ENCODE results near the gene HOXA10.

HOXA10 gene

DNA sequence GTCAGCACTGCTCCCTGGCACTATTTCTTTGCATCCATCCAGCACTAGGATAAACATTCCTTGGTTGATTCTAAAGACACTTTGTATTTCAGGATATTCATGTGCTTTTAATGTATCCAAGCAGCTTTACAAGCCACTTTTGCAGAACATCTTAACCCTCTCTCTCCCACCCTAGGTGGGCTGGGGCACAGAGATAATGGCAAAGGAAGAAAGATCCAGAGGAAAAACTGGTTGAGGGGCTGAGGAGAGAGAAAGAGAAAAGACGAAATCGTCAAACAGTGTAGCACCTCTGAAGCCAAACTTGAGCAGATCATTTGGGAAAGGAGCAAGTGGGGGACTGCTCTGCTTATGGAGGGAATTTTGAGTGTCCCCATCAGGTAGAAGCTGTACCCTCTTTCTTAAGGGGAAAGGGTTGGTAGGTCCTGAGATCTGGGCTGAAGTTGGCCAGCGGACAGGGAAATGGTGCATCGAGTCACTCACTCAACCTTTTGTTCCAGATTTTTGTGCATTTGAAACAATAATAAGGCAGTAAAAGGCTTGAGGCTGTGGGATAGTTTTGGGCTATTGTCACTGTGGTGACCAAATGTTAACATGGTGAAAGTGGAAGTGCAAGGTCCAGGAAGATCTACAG, 30.0 kb upstream of the HOXA10 start:
- H3K4me3 ChIP-seq (ENCODE audit: low read depth, low read length), result no peak overlapping the region

DNA sequence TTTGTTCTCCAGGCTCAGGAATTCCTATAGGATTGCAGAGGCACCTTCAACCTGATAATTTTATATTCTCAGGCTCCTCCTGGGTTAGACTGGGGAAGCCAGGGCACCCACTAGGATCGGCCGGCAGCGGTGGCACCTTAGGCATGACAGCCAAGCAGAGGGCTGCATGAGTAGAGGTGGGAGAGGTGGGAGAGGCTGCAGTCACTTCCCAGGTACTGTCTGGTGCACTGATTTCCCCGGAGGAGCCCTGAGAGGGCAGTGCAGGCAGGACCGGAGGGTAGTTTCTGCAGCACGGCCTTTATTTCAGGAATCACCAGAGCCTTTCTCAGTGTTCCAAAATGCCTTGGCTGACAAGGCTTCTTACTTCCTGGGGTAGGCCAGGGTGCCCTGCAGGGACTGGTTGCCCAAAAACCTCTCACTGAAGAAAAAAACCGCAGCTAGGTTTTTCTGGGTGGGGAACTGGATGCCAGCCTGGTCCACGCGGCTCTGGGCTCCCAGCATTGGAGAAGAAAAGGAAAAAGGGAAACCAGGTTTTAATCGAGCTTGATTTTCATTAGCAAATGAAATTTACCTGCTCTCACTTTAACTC, 29.3 kb upstream of the HOXA10 start:
- no peak overlapping the region for H3K4me3 ChIP-seq (ENCODE audit: low read depth, low read length)

DNA sequence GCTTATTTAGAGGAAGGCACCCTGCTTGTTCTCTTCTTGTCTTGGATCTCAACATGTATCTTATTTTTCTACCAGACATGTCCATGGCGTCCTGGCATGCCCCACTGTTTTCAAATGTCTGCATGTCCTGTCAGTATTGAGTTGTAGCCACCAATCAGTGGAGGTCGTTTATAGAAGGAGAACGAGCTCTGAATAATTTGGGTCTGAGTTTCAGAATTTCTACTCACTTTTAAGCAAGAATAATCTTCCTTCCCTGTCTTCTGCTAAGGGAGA, 28.7 kb upstream of the HOXA10 start:
- H3K4me3 ChIP-seq (ENCODE audit: low read depth, low read length), result no peak overlapping the region

DNA sequence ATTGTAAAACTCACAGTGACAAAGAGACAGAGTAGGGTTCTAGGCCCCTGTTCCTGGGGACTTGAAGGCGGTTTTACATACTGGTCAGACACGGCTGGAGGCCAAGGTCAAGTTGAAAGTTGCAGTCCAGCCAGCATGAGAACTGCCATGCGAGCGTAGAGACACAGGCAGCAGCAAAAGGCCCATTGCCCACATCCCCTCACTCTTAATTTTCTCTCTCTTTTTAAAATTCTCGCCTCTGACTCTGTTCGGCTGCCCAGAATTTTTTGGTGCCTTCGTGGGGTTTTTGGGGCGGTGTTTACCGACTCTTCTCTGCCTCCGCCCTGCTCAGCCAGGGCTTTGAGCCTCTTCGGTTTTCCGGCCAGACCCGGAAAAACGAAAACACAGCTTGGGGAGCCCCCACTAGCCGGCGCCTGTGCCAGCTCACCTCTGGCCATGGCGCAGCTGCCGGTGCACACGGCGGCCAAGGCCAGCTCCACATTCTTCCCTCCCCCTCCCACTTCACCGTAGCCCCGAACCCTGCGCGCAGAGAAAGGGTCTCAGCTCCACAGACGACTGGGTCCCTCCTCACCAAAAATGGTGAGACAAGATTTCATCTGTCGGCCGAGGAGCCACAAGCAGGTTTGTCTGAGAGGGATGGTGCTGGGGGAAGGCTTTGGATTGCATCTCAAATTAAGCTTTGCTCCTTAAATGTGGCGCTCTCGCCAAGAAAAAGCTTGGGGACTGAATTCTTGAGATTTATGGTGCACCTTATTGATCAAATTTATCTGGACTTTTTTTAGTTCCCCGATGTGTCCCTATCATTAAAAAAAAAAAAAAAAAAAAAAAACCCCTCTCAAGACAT, 28.1 kb upstream of the HOXA10 start:
- no peak overlapping the region for H3K4me3 ChIP-seq (ENCODE audit: low read depth, low read length)

DNA sequence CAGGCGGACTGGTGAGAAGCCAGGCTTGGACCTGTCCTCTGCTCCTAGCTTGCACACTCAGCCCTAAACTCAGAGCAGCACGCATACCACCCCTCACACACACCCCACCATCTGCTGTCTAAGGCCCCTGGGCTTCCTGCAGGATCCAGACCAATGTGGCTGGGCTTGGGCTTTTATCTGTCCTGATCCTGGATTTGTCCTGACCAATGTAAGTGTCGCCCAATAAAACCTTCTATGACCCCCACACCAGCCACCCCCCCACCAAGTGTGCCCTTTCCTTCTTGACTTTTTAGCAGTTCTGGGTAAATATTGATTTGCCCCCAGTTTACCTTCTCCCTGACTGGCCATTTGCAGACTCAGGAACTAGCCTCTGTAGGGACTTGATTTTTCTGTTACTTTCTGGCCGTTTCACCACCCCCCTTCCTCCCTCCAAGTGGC, 27.5 kb upstream of the HOXA10 start:
- H3K4me3 ChIP-seq (ENCODE audit: low read depth, low read length), result no peak overlapping the region

DNA sequence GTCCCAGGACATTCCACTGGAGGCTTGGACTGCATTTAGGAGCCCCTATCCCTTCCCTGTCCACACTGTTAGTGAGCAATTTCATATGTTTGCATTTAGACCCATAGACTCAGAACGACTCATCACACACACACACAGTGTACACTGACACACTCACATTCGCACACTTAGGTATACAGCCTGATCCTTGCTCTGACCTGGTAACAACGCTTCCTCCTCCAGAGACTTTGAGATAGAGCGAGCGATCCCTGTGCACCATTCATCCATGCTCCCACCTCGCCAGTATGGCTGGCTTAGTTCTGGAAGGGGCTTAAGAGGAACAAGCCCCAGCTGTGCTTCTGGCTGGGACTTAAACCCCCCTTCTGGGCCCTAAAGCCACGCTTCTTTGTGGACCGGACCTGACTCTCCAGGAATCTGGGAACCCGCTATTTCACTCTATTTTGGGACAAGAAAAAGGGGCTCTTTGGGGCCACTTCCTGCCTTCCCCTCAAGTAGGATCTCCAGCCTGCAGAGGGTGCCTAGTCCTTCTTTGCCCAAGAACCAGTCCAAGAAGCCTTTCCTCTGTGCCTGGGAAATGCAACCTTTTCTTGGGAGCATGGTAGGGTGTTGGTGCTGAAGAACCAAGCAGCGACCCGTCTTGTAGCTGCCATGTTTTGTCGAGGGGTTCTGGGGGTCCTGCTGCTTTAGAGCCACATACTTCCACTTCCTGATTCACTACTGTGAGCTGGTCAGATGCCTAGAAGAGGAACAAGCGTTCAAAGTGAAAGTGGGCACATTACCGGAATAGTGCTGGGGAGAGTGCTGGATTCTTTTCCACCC, 26.9 kb upstream of the HOXA10 start:
- no peak overlapping the region for H3K4me3 ChIP-seq (ENCODE audit: low read depth, low read length)

DNA sequence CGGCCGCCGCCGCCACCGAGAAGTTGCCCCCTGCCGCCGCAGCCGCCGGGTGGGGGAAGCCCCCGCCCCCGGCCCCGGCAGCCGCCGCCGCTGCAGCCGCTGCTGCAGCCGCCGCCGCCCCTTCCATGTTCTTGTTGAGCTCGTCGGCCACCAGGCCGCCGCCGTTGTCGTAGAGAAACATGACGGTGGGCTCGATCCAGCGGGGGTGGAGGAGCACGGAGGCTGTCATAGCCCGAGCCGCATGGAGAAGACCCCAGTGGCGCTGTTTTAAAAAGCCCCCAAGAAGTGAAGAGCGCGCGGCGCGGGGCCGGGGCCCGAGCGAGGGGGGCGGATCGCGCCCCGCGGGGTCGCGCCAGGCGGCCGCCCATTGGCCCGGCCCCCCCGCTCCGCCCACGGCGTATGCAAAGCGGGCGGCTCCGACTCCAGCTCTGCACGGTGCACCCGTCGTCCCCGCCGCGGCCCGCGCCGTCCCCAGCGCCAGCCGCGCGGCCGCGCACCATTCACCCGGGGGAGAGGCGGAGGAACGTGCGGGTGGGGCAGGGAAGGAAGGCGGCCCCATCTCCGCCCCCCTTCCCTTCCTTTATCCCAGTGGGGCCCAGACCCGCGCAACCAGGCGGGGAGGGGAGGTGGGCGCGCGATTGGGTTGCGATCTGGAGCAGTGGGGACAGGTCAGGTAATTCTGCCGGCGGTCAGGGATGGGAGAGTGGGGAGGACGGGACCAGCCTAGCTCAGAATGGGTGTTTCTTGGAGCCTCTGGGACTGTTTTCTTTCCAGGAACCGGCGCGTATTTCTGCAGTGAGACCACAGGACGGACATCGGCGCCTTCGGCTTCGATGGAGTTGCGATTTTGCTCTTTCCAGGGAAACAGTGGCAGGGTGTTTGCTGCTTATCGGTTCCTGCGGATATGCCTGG, 26.0 kb upstream of the HOXA10 start, which contains the start of gene HOXA13:
Gene HOXA13 (minus strand): TSS at position 243 of the 912 bp plus-strand sequence. CDS start 14 bp downstream, at position 229.
- no peak within 1 kb of the TSS for H3K4me3 ChIP-seq (ENCODE audit: low read depth, low read length)

DNA sequence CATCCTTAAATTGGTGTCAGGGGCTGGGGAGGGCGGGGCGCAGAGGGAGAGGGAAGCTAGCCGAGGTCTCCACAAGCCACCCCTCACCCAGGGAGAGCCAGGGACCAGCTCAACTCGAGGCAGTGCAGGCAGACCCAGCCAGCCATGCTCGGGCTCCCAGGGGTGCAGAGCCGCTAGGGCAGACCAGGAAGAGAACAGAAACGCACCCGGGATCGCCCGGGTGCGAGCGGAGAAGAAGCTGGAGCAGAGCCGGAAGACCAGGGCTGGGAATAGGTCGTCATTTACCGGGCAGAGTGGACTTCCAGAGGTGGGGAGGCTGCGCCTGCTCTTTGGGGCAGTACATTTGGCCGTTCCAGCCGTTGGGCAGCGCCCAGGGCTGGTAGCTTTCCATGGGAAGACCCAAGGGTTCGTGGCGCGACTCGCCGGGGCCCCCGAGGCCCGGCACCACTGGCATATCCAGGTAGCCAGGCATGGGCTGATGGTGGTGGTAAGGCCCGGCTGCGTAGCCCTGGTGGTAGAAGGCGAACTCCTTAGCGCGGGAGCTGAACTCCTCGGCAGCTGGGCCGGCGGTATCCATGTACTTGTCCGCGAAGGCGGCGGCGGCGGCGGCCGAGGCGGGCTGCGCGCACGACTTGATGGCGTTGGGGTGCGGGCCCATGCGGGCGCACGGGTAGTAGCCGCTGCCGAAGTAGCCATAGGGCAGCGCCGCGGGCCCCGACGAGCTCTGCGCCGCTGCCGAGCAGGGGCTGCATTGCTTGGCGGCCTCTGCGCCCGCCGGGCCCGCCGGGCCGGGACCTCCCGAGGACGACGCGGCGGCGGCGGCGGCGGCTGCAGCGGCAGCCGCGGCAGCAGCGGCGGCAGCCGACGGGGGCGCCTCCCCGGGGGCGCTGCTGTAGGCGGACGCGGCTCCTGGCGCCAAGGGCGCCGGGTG, 25.0 kb upstream of the HOXA10 start:
- H3K4me3 ChIP-seq (ENCODE audit: low read depth, low read length), result no peak overlapping the region

DNA sequence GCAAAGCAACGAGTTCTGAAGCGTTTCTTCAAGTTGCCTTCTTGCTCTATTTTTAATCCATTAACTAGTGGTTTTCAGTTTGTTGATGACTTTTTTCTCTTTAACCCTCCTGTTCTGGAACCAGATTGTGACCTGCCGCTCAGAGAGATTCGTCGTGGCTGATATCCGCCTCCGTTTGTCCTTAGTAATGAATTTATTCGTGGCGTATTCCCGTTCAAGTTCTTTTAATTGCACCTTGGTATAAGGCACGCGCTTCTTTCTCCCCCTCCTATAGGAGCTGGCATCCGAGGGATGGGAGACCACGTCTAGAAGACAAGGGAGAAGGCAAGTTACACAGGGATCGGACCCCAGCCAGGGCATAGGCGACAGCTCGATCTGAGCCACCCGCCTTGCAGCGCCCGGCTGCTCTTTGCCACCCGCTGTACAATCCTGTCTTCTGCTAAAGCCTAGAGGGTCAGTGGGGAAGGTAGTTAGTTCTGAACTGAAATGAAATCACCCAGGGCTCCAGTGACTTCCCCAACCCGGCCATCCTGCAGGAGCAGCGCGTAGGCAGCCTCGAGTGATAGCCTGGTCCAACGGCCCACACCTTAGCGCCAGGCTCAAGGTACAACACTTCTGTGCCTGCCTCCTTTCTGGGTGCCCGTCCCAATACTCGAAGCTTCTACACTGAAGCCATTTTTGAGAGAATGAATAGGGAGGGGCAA, 24.2 kb upstream of the HOXA10 start:
- no peak overlapping the region for H3K4me3 ChIP-seq (ENCODE audit: low read depth, low read length)

DNA sequence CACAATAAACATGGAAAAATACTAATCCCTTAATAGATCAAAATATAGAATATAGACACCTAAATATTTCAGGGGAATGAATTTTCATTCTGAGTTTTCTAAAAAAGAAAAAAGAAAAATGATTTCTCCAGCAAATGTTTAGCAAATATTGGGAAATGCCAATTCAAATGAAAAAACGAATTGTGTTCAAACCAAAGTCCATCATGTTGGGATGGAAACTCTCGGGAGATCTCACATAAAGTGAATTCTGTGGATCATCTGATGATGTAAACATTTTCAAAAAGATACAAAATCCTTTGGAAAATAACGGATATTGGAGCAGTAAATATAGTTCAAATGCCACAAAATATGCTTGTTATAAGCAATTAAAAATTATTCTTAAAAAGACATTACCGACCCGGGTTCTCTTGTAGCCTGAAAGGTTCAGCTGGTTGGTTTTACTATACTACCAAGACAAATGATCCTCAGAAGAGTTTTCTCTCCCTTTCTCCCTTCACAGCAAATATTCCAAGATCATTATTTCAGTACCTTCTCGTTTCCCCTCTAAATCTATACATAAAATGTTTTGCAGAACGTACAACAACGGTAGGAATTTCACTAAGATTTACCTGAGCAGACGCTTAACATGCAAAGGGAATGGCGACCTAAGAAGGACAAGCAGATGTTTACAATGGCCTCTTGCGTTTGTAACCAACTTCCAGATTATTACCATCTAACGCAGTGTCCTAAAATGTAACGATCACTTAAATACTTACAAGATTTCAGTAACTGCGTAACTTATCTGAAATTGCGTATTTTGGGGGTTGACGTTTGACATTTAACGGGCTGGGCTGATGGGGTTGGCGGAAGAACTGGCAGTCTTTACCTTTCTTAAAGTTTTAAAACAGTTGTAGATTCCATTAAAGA, 23.3 kb upstream of the HOXA10 start:
- no peak overlapping the region for H3K4me3 ChIP-seq (ENCODE audit: low read depth, low read length)

DNA sequence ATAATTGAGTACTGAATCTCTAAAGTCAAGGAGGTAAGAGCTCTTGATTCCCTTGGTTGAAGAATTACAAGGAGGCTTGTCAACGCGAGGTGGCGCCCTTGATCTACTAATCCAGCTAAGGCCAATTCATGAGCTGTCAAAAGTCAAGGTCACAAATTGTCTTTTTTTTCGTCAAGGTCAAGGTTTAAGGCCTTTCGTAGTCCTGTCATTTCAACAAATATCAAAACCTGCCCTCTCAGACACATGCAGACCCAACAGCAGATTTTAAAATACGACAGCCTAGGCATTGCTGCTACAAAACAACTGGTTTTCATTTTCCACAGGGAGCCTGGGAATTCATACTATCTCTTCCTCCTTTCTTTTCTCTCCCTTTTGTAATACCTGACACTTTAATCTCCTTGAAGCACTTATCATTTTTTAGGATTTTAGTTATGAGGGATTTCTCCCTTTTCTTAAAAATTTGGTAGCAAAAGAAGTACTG, 22.2 kb upstream of the HOXA10 start:
- no peak overlapping the region for H3K4me3 ChIP-seq (ENCODE audit: low read depth, low read length)

DNA sequence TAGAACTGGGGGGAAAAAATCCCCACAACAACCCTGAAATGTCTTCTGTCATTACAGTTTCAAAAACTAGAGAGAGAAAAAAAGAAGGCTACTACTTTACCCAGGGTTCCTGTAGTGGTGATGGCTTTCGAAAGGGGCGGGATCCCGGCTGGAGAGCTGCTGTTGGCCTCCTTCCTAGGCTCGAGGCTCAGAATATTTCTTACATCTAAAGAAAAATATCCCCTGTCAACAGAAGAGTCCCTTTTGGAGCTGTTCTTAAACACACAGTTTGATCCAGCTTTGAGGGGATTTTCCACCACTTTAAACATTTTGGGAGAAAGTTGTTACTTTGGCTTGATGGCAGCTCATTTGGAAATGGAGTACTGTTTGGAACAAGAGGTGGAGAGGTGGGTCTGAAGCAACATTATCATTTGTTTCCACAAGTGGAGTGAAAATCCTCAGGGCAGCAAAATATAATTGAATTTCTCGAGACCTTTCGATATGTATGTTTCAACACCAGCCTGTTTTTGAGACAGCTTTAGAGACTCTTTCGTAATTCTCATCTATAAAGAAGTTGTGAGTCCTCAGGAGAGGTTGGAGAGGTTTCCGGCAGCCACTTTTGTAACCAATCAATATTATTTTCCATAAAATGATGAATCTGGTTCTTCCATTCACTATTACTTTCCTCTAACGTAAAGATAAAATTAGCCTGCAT, 20.7 kb upstream of the HOXA10 start:
- no peak overlapping the region for H3K4me3 ChIP-seq (ENCODE audit: low read depth, low read length)

DNA sequence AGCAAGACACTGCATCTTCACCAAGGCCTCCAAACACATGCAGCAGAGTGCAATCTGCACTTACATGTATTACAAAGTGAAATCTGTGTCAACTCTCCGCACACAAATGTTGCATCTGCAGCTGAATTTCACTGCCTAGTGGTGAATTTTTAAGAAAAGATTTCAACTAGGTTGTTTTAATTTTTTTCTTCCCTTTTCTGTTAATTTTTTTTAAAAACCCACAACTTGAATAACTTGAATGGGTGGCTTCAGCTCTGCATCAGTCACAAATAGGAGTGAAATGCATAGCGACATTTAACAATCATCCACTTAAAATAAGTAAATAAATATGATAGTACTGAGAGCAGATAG, 19.9 kb upstream of the HOXA10 start:
- H3K4me3 ChIP-seq (ENCODE audit: low read depth, low read length), result no peak overlapping the region

DNA sequence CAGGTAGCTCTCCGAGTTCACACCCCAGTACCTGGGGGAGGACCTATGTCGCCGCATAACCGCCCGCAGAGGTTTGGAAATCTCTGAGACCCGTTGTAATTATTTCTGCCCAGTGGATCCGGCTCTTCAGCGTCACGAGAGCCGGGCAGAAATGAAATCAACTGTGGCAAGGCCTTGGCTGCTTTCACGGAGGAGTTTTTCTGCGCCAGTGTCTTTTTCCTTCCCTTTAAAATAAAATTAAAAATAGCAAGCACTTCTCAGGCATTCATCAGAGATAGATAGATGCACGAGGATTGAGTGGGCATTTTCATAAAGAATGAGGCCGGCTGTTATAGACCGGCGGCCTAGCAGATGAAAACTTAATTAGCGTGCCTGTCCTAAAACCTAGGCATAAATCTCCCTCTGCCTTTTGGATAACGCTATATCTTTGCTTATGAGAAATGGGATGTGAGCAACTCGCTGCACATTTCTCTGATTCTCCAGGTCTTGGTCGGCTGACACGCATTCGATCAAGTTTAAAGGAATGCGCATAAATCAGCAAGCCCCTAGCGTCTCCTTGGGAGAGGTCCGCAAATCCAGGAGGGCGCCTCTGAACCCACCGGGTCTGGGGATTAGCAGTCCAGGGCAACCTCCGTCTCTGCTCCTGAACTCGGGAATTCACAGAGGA, 19.3 kb upstream of the HOXA10 start:
- H3K4me3 ChIP-seq (ENCODE audit: low read depth, low read length), result no peak overlapping the region

DNA sequence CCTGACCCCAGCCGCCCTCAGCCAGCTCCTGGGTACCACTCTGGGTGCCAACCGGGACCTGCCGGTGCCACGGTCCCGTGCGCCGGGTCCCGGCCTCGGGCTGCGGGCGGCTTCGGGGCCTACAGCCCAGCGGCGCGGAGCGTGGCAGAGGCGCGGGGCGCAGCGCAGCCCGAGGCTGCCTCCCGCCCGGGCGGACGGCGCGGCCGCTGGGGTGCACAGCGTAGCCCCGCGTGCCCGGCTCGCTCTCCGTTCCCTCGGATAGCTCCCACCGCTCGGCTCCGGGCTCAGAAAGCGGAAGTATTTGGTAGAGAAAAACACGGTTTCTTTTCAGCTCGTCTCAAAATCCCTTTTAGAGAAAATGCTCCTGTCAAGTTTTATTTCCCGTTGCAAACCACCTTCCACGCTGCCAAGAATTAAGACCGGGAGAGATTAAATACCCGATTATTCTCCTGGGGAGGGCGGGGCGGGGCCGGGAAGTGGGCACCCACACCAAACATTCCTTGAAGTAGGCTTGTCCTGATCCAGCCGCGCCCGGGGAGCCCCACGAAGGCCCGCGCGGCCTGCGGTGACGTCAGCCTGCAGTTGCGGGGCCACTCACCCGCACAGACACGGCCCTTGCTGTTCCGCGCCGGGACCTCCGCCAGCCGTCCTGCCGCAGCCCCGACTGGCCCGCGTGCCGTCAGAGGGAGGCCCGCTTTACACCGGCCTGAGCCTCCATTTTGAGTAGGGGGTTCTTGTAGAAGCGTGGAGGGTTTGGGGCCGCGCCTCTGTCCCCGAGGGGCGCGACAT, 18.6 kb upstream of the HOXA10 start:
- H3K4me3 ChIP-seq (ENCODE audit: low read depth, low read length), result no peak overlapping the region
